ENCODE data around the gene EXOC6.

The EXOC6 gene

GRCh38 chr10:92832121-92832520, 16.2 kb upstream of the EXOC6 start:
- TF ChIP-seq GLIS3 (CRISPR knock-in tag; IDR thresholded peaks at IDR 0.05) (no peak), CSRNP3 (CRISPR knock-in tag; IDR thresholded peaks at IDR 0.05) (no peak), POU6F1 (CRISPR knock-in tag; IDR thresholded peaks at IDR 0.05; ENCODE audit: borderline replicate concordance, low read depth) (no peak), TOX (CRISPR knock-in tag; IDR thresholded peaks at IDR 0.05; ENCODE audit: borderline replicate concordance) (no peak), PATZ1 (CRISPR knock-in tag; IDR thresholded peaks at IDR 0.05; ENCODE audit: borderline replicate concordance) (no peak), PPARA (CRISPR knock-in tag; IDR thresholded peaks at IDR 0.05; ENCODE audit: borderline replicate concordance) (no peak), ZNF70 (CRISPR knock-in tag; IDR thresholded peaks at IDR 0.05) (no peak), ZC3H10 (CRISPR knock-in tag; IDR thresholded peaks at IDR 0.05) (no peak), ZNF8 (CRISPR knock-in tag; IDR thresholded peaks at IDR 0.05) (no peak), BACH2 (CRISPR knock-in tag; IDR thresholded peaks at IDR 0.05; ENCODE audit: borderline replicate concordance) (no peak), ISL1 (CRISPR knock-in tag; IDR thresholded peaks at IDR 0.05) (no peak), CREB5 (CRISPR knock-in tag; IDR thresholded peaks at IDR 0.05; ENCODE audit: low read depth) (no peak), ZNF565 (CRISPR knock-in tag; conservative IDR thresholded peaks at IDR 0.05; ENCODE audit: low read depth) (no peak), ZFP3 (CRISPR knock-in tag; IDR thresholded peaks at IDR 0.05) (no peak), ARNTL (CRISPR knock-in tag; IDR thresholded peaks at IDR 0.05; ENCODE audit: borderline replicate concordance, low read depth) (no peak), ZFP30 (CRISPR knock-in tag; IDR thresholded peaks at IDR 0.05) (no peak), TCF4 (CRISPR knock-in tag; IDR thresholded peaks at IDR 0.05; ENCODE audit: borderline replicate concordance) (no peak)

GRCh38 chr10:92832998-92833650, 15.2 kb upstream of the EXOC6 start:
- TF ChIP-seq CREB5 (CRISPR knock-in tag; IDR thresholded peaks at IDR 0.05; ENCODE audit: low read depth) (no peak), SNAI2 (CRISPR knock-in tag; IDR thresholded peaks at IDR 0.05) (no peak), ARNTL (CRISPR knock-in tag; IDR thresholded peaks at IDR 0.05; ENCODE audit: borderline replicate concordance, low read depth) (no peak), ZNF8 (CRISPR knock-in tag; IDR thresholded peaks at IDR 0.05) (no peak), CSDC2 (CRISPR knock-in tag; IDR thresholded peaks at IDR 0.05) (no peak), TOX (CRISPR knock-in tag; IDR thresholded peaks at IDR 0.05; ENCODE audit: borderline replicate concordance) (no peak), BACH2 (CRISPR knock-in tag; IDR thresholded peaks at IDR 0.05; ENCODE audit: borderline replicate concordance) (no peak), GLIS3 (CRISPR knock-in tag; IDR thresholded peaks at IDR 0.05) (no peak), ESRRG (CRISPR knock-in tag; IDR thresholded peaks at IDR 0.05) (no peak), TCF4 (CRISPR knock-in tag; IDR thresholded peaks at IDR 0.05; ENCODE audit: borderline replicate concordance) (no peak), TSHZ2 (CRISPR knock-in tag; IDR thresholded peaks at IDR 0.05) (no peak), ZC3H10 (CRISPR knock-in tag; IDR thresholded peaks at IDR 0.05) (no peak), POU6F1 (CRISPR knock-in tag; IDR thresholded peaks at IDR 0.05; ENCODE audit: borderline replicate concordance, low read depth) (no peak), CSRNP3 (CRISPR knock-in tag; IDR thresholded peaks at IDR 0.05) (no peak), PPARA (CRISPR knock-in tag; IDR thresholded peaks at IDR 0.05; ENCODE audit: borderline replicate concordance) (no peak), ZNF70 (CRISPR knock-in tag; IDR thresholded peaks at IDR 0.05) (no peak), ISL1 (CRISPR knock-in tag; IDR thresholded peaks at IDR 0.05) (no peak), ZFP3 (CRISPR knock-in tag; IDR thresholded peaks at IDR 0.05) (no peak)
- ATAC-seq = no peak

More at GRCh38 chr10:92832121-92832520, 16.2 kb upstream of the EXOC6 start:
- ATAC-seq = no peak

Data from SK-N-SH treated with all-trans-retinoic acid at 6 μM for 48 hours (cell line).